NCI-H1092 treated with DMSO at 0.1 percent for 48 hours (cell line): ENCODE data around the gene PCGF3.
A peak's percentile ranks its signal among the peaks of the same experiment; 100 is the strongest.
"Not testable (repeated sequence)": the region's sequence is repeated elsewhere in the genome, so short reads cannot be mapped to it uniquely, and the experiment has no call there.

Source experiments
- DNase-seq: peaks from one replicate; lab custom pipeline; 2025; lab: John Stamatoyannopoulos, UW

Gene PCGF3

DNA sequence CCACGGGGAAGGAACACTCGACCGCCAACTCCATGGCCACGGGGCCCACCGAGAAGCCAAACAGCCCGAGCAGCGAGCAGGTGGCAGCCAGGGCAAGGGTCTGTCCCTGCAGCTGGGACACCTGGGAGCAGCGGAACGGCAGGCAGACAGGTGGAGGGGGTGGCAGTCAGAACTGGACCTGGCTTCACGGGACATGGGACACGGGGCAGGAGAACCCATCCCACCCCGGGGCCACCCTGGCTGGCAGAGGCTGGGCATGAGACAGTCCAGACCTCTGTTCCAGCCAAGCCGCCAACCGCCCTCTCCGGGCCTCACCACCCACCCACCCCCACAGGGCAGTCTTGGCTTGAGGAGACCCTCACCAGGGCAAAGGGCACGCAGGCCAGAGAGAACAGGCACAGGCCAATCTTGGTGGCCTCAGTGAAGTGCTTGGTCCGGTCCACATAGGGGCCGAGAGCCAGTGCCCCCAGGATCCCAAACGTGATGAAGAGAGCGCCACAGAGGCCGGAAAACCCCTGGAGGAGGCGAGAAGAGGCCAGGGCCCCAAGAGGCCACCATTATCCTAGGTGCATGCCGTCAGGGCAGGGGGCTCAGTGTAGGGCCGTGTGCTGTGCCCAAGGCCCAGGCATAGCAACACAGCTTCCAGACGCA, 22.3 kb upstream of the PCGF3 start:
- DNase-seq = no peak

- DNase-seq = peak; percentile 60
These were observed 21.5 kb upstream of the PCGF3 start for GRCh38 chr4:683982-684622.

DNA sequence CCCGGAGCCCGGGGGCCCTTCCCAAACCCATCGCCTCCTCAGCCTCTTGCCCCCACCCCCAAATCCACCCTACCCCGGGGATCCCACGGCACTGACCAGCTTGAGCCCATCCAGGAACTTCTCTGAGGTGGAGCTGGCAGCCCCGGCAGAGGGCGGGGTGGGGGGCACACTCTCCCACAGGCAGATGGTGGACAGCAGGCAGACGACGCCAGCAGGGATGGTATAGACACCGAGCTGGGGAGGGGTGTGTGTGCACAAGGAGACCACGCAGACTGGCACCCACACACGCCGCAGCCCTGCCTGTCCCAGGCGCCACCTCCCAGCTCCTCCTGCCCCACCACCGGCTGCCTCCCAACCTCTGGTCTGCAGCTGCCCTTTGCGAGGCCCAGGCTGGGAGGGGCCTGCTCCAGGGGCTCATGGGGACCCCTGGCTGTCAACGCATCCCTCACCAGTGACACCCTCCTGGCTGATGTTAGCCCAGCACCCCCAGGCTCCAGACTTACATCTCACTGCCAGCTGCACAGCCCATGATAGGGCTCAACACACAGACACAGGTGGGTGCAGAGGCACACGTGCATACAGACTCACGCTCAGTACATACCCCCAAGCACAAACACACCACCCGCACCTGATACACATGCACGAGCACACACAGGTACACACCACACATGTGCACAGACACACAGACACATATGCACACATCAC, 20.9 kb upstream of the PCGF3 start:
- DNase-seq = peak; percentile 45

DNA sequence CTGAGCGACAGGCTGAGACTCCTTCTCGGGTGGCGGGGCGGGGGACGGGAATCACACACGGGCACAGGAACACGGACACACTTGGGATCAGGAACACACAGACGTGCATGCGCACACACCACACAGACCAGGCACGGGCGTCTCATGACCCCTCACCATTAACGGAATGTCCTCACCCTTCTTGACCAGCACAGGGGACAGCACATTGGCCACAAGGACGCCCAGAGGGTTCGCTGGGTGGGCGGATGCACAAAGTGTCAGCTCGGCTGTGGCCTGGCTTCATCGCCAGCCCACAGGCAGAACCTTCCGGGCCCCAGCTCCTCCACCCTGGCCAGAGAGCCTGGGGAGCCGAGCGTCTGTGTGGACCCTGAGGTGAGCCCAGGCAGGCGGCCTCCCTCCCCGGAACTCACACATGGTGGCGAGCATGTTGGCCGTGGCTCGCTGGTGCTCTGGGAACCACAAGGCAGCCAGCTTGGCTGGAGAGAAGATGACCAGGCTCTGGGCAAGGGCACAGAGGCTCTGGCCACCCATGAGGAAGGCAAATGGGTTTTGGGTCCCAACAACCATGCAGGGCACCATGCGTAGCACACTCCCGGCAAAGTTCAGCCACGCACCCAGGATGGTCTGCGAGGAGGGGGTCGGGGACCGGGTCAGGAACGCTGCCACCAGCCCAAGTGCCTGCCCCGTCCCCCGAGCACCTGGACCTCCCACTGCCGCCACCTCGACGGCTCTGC, 19.8 kb upstream of the PCGF3 start:
- DNase-seq = no peak

- DNase-seq = no peak
These were observed 19.1 kb upstream of the PCGF3 start for GRCh38 chr4:686413-687040.

- no peak for DNase-seq
These were observed 18.3 kb upstream of the PCGF3 start for GRCh38 chr4:687048-687970.

- DNase-seq = no peak
These were observed 17.4 kb upstream of the PCGF3 start for GRCh38 chr4:687971-688853.

DNA sequence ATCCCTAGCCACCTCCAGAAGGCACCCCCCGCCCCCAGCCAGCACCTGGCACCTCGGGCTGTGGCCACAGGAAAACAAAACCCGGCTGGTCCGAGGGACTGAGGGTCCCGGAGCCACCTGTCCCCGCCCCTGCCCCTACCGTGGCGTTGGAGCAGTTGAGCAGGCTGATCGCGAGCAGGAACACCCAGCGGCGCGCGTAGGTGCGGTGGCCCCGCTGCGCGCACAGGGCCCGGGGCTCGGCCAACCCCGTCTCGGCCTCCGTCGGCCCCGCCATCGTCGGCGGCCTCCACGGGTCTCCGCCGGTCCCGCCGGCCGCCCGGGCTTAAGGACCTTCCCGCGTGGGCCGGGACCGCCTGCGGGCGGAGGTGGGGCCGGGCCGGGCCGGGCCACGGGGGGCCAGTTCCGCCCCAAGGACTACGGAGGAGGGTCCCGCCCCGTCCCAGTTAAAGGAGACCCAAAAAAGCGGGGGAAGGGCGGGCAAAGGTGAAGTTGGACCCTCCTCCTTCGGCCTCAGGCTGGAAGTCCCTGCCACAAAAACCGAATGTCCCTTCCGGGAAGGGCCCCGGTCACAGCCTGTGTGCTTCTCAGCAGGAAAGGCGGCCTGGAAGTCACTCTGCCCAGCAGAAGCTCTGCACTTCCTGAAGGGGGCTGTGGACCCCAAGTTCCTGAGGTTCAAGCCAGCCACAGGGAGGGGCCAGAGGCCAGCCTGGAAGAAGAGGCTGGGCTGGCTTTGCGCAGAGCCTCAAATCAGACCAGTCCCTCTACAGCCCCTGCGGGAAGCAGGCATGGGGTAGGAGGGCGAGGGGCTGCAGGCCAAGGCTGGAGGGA, 16.6 kb upstream of the PCGF3 start, which contains the start of gene SLC49A3:
SLC49A3 (minus strand) TSS at position 298 of the 828 bp plus-strand sequence; CDS start at position 274, 24 bp downstream.
- DNase-seq = no peak

GRCh38 chr4:689723-690122, 15.9 kb upstream of the PCGF3 start:
- DNase-seq = no peak

- no peak for DNase-seq
These were observed 12.7 kb upstream of the PCGF3 start for GRCh38 chr4:692771-693554.

GRCh38 chr4:694341-694940, 11.2 kb upstream of the PCGF3 start:
- not testable (repeated sequence) for DNase-seq

DNA sequence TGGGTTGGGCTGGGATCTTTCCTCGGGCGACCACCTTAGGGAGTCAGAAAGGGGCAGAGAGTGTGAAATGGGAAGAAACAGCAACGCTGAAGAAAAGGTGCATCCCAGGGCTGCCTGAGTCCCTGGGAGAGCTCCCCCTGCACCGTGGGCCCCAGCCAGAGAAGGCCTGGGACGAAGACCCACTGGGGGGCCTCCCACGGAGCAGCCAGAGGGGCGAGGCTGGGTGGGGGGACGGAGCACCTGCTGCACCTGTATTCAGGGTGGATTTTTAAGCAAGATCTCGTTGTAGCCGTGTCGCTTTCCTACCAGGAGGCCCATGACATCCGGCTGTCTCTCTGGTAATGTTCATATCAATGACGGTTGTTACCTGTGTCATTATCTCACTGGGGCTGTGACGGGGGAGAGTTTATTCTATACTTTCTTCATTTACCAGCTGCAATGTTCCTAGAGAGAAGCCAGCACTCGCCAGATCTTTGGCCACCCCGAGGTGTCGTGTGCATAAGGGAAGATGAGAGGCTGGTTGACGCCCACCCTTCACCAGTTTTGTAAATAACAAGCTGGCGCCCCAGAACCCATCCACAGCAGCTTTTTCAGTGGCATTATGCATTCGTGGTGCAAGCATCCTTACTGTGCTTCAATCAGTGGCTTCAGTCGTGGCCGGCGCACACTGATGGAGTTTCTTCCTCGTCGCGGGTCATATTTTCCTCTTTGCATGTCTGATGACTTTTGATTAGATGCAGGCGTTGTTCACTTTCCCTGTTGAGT, 5.6 kb upstream of the PCGF3 start:
- no peak for DNase-seq

DNA sequence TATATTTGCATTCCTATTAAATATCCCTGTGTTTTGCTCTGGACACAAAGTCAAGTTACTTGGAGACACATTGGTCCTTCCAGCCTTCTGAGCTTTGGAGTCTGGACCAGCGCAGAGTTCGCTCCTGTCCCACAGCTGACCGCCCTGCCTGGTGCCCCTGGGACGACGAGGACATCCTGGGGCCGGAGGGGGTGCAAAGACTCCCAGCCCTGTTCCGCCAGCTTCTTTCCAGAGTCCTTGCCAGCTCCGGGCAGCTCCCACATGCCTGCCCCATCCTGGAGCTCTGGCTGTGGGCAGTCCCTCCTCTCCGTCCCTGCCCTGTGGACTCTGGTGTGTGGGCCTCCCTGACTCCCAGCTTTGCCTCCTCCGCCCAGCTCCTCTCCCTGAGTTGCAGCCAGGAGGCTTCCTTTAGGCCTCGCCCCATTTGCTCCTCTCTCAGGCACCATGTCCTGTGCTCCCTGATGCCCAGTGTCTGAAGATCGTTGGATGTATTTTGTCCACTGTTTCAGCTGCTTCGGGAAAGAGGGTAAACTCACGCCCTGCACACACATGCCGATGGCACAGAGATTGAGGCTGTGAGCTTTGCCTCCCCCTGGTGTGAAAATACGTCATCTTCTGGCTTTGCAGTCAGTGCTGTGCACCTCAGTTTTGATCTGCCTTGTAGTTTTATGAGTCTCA, 4.9 kb upstream of the PCGF3 start:
- no peak for DNase-seq

- DNase-seq = no peak
These were observed 3.0 kb upstream of the PCGF3 start for GRCh38 chr4:702618-703048.

GRCh38 chr4:703336-704197, 2.1 kb upstream of the PCGF3 start:
- DNase-seq = no peak
